GM18502 (cell line): ENCODE results near the gene PSAT1.
A peak's percentile ranks its signal among the peaks of the same experiment; 100 is the strongest.

Experiments used
- ATAC-seq: cut with Tn5 transposase; IDR thresholded peaks from one replicate; pipeline ENCODE4 v1.9.1; 2021; ENCODE audit warnings: mild to moderate bottlenecking; ENCODE audit not compliant: unreplicated experiment, poor library complexity

PSAT1 gene

GRCh38 chr9:78314953-78315870 lies 18.3 kb downstream of the PSAT1 start:
- no peak for ATAC-seq

GRCh38 chr9:78316166-78316892 lies 19.4 kb downstream of the PSAT1 start:
- no peak for ATAC-seq

DNA sequence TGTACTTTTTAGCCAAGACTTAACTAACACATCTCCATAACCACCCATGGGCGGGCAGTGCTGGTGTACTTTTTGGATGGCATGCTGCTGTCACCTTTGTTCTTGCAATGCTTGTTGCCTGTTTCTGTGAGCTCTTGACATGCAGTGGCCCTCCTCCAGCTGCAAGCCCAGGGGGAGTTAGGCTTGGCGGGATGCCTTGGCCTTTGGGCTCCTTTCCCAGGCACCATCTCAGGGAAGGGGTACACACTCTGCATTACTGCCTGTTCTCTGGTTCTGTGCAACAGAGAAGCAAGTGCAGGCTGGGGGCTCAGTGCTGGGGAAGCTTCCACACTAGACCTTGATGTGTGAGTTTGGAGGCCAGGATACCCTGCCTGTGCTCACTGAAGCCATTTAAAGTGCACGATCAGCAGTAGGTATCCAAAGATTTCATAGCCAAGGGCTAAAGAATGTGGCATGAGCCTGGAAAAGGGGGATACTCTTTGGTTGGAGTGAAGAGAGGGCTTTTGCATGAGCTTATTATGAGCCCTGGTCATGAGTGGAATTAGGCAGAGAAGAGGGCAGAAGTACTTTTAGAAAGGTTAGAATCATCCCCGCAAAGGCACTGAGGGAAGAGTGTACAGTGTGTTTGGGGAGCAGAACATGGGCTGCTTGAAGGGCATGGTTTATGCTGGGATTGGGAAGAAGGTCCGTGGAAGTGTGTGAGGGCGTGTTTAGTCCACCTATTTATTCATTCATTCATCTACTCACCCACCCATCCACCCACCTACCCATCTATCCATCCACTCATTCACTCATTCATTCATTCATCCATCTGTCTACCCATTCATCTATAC lies 22.5 kb downstream of the PSAT1 start:
- ATAC-seq = no peak

DNA sequence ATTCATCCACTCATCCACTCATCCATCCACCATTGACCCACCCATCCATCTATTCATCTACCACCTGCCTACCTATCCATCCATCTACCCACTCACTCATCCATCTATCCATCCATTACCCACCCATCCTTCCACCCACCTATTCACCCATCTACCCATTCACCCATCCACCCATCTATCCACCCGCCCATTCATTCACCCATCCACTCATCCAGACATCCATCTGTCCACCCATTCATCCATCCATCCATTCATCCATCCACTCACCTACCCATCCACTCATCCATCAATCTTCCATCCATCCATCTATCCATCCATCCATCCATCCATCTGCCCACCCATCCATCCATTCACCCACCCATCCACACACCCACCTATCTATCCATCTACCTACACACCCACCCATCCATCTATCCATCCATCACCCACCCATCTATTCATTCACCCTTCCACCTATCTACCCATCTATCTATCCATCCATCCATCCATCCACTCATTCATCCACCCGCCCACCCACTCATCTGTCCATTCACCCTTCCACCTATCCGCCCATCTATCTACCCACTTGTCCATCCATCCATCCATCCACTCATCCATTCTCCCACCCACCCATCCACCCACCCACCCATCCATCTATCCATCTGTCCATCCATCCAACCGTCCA lies 23.2 kb downstream of the PSAT1 start:
- no peak for ATAC-seq

DNA sequence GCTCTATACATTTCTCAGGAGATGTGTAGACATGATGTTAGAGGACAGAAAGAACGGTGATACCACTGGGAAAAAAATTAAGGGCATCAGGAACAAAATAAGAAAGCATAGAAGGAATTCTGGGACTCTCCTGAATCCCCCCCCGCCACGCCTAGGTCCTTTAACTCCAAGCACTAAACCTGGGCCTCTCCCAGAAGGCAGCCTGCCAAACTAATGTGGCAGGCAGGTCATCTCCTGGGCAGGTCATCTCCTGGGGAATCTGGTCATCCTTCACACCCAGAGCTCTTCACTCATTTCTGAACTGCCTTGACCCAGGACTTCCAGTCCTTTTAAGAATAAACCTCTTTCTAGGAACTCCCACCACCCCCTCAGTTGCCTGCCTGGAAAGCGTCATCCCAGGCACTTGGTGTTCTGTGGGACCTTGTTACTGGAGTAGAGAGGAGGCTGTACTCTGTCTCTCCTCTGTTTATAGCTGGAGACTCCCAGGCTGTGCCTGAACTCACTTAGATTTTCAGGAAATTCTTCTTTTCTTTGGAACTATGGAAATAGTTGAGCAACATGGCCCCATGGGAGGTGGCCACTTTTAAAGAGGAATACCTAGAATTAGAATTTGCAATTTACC lies 24.1 kb downstream of the PSAT1 start:
- no peak for ATAC-seq

GRCh38 chr9:78321505-78321904 lies 24.6 kb downstream of the PSAT1 start:
- ATAC-seq = no peak

- ATAC-seq = no peak
Observed at GRCh38 chr9:78324068-78324650, 27.2 kb downstream of the PSAT1 start.

DNA sequence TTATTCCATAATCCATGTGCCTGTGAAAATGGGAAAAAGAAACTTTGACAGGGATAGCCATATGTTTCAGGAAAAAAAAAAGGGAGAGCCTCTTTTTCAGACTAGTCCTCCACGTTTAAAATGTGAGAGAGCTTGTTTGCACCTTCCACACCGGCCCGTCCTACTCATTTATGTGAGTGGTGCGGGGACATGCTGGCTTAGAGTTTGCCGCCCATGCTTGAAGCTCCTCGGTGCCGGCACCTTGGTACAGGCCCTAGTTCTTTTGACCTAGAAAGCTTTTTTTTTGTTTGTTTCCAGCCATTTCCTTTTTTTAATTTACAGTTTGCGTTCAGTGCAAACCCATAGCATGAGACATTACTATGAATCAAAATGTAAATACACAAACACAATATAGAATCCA lies 27.8 kb downstream of the PSAT1 start:
- ATAC-seq = no peak

DNA sequence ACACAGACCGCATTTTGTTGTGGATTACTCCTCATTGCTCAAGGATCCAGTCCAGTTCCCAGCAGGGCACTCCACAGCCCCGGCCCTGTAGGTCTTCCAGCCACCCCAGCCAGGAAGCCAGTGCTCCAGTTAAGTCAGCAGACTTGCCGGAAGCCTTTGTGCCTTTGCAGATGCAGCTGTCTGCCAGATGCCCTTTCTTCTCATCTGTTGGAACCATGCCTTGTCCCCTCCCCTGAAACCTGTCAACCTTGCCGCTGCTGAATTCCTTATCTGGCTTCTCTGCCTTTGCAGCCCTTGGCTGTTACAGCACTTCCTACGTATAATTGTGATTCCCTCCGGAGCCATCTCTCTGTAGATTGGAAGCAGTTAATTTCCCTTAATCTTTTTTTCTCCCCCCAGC lies 28.4 kb downstream of the PSAT1 start:
- ATAC-seq = no peak

- ATAC-seq = no peak
Observed at GRCh38 chr9:78325846-78326360, 29.0 kb downstream of the PSAT1 start.

- ATAC-seq = no peak
Observed at GRCh38 chr9:78326564-78326963, 29.6 kb downstream of the PSAT1 start.

- no peak for ATAC-seq
Observed at GRCh38 chr9:78332381-78332780, 35.5 kb downstream of the PSAT1 start.

GRCh38 chr9:78348848-78349247 lies 51.9 kb downstream of the PSAT1 start:
- ATAC-seq = no peak

- peak; percentile 82 for ATAC-seq
Observed at GRCh38 chr9:78351816-78352215, 54.9 kb downstream of the PSAT1 start.

- ATAC-seq = no peak
Observed at GRCh38 chr9:78354324-78354973, 57.5 kb downstream of the PSAT1 start.

- ATAC-seq = no peak
Observed at GRCh38 chr9:78354989-78355388, 58.1 kb downstream of the PSAT1 start.

DNA sequence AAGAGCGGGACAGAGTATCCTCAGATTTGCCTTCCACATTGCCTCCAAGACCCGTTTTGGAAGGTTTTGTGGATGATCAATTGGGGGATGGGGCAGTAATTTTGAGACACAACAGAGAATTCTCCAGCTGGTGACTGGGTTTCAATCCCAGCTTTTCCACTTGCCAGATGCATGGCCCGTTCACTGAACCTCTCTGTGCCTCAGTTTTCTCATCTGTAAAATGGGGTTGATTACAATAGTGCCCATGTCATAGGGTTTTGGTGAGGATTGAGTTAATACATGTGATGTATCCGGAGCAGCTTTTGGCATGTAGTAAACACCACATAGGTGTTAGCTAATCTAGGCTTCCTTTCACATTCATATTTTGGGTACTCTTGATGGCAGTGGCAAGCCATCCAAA lies 59.7 kb downstream of the PSAT1 start:
- ATAC-seq = no peak

DNA sequence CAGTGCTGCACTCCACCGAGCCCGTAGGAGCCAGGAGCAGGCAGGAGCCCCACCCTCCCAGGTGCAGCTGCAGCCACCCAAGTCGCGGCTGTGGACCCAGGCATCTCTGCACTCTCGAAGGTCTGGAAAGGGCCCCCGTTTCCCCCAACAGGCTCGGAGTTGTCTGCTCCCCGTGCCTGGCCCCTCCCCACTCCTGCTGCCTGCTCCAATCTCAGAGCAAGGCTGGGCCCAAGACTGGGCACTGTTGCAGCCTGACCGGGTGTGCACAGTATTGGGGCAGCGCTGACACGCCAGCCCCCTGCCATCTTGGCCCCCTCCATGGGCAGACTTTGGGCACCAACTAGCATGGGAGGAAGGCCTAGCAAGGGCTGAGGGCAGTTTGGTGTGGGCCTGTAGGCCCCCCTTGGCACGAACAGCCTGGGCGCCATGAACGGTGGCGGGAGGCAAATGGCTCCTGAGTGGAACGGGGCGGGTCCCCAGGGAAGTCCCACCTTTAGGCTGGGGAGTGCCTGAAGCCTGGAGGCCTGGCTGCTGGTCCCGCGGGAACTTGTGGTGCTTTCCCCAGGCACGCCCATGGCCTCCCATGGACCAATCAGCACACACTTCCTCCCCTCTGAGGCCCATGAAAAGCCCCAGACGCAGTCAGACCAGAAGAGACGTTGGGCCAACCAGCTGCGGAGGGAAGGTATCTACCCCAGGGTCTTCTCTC lies 60.4 kb downstream of the PSAT1 start:
- ATAC-seq = peak; percentile 89
